SU-DHL-6 (cell line): ENCODE results near the gene MCHR2.

Source experiments
- H2AFZ ChIP-seq: fragments of 200-600 bp; sonication (generic); 2 replicates; pipeline ENCODE4 v1.6.1; 2014; ENCODE audit warnings: low read depth, mild to moderate bottlenecking, moderate library complexity, mixed read lengths, antibody characterized with exemption, low read length; ENCODE audit not compliant: severe bottlenecking
- H3F3A ChIP-seq: fragments of 200-600 bp; shearing (Covaris generic); 2 replicates; pipeline ENCODE4 v1.6.0; 2016; ENCODE audit warnings: antibody characterized with exemption, mild to moderate bottlenecking; ENCODE audit not compliant: insufficient read depth
- H3K27ac ChIP-seq: fragments of 200-600 bp; sonication (generic); 2 replicates; pipeline ENCODE4 v1.5.1; 2016; ENCODE audit warnings: low read depth, mild to moderate bottlenecking, low read length, moderate library complexity, mixed read lengths
- H3K27me3 ChIP-seq: fragments of 200-600 bp; sonication (generic), shearing (Covaris generic); 2 replicates; pipeline ENCODE4 v1.6.0; 2014; ENCODE audit warnings: mild to moderate bottlenecking, low read length
- H3K36me3 ChIP-seq: fragments of 200-600 bp; sonication (generic); 2 replicates; pipeline ENCODE4 v1.6.1; 2014; ENCODE audit warnings: mild to moderate bottlenecking, low read length, mixed read lengths
- H3K4me2 ChIP-seq: fragments of 300-600, 200-600 bp; shearing (Covaris generic), sonication (generic); 2 replicates; pipeline ENCODE4 v1.6.0; 2014; ENCODE audit warnings: low read length, low read depth, mild to moderate bottlenecking; ENCODE audit not compliant: poor library complexity, severe bottlenecking
- H3K4me3 ChIP-seq: fragments of 200-600 bp; sonication (generic); 2 replicates; pipeline ENCODE4 v1.5.1; 2014; ENCODE audit warnings: antibody characterized with exemption, low read length, mild to moderate bottlenecking, mixed read lengths; ENCODE audit not compliant: insufficient read depth, poor library complexity, severe bottlenecking
- H3K79me2 ChIP-seq: fragments of 200-600 bp; sonication (generic); 2 replicates; pipeline ENCODE4 v1.6.1; 2014; ENCODE audit warnings: mild to moderate bottlenecking, low read length, moderate library complexity; ENCODE audit not compliant: insufficient read depth
- H3K9ac ChIP-seq: fragments of 200-600 bp; sonication (generic); 2 replicates; pipeline ENCODE4 v1.7.0; 2014; ENCODE audit warnings: mild to moderate bottlenecking, low read length
- H3K9me2 ChIP-seq: fragments of 200-600 bp; sonication (generic); replicated peaks from 2 replicates; pipeline ENCODE4 v1.6.1; 2014; ENCODE audit warnings: low read length; ENCODE audit not compliant: insufficient read depth
- H3K9me3 ChIP-seq: fragments of 200-600 bp; sonication (generic); 2 replicates; pipeline ENCODE4 v1.6.1; 2014; ENCODE audit warnings: low read length, mixed read lengths; ENCODE audit not compliant: insufficient read depth
- H4K20me1 ChIP-seq: fragments of 200-600 bp; sonication (generic); 2 replicates; pipeline ENCODE4 v1.6.1; 2014; ENCODE audit warnings: low read depth, mild to moderate bottlenecking, antibody characterized with exemption, low read length, moderate library complexity, mixed read lengths
- EZH2phosphoT487 ChIP-seq: fragments of 200-600 bp; sonication (generic), shearing (Covaris generic); conservative IDR thresholded peaks from 2 replicates; pipeline ENCODE4 v1.6.1; 2018; ENCODE audit warnings: mild to moderate bottlenecking, antibody characterized with exemption, low read length, moderate library complexity, mixed read lengths
- TF ChIP-seq, protein P1 (sequence below): fragments of 200-600 bp; sonication (generic); IDR thresholded peaks from one replicate; pipeline ENCODE4 v1.5.1; 2017; ENCODE audit warnings: antibody characterized with exemption, mild to moderate bottlenecking, low read length, moderate library complexity; ENCODE audit not compliant: insufficient read depth, poor library complexity, severe bottlenecking

Gene MCHR2

DNA sequence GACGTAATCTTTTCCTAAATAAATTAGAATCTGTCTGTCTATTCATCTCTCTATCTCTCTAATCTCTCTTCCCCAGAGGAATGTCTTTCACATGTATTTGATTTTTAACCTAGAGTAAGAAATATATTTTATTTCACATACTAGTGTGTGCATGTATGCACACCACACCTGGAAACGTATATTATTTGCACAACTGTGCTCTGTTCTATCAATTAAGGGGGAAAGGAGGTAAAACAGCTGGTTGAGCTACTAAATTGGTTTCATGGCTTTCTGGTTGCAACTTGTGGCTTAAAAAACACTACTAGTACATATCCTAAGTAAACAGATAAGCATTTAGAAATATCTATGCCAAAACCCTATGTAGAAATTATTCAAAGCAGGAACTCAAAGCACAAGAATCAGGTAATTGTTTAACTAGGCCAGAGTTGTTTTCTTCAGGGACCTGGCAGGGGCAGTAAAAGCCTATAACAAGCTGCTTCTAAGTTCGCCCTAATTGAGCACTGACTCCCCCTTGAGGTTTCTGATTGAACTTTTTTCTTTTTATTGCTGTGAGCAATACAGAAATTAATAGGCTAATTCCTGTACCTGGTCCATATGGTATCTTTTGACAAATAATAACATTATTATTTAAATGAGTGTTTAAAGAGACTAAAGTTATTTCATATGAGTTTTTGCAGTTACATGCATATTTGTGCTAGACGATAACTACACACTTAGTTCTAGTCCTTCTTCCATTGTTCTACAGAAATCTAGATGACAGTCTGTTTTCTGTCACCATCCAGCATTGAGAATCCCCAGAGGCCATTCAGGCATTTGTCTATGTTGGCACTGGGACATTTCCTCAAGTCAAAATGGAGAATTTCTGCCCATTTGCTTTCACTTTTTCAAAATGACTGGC lies 88.6 kb downstream of the MCHR2 start:
- Histone ChIP-seq H2AFZ (no peak overlapping the region), H3K4me3 (no peak overlapping the region), H3K9ac (no peak overlapping the region)

DNA sequence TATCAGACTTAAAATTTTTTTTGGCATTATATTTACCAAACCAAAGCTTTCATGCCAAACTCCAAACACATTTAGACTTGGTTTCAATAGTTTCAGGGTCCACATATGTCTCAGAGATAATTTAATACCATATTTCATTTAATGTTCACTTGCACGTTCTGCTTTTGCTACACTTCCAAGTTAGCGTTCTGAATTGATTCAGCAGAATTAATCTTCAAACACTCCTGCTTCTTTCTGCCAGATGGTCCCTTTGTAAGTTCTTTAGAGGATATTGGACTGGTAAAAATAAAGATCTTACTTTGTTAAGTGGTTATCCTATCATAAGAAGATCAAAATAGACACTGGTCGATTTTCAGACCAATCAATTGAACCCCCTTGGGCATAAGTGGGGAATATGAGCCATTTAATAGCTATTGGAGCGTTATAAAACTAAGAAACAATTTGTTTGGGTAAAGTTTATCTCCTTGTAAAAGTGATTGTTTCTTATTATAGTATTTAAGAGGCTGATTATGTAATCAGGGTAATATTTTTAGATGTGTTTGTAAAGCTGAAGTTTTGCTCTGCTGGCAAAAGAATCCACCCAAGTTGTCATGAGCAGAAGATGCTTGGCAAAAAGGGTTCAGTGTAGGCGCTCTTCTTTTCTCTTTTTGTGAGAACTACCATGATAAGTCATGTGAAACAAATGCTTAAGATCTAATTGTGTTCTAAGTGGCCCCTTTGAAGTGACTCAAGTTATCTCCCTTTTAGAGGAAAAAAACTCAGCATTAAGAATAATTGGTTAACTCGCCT lies 92.2 kb downstream of the MCHR2 start:
- no peaks in the 10 kb centered on the region for H3K9me2 ChIP-seq
- H4K20me1 ChIP-seq = no peaks in the 10 kb centered on the region
- no peaks in the 10 kb centered on the region for H3K27me3 ChIP-seq
- H3K79me2 ChIP-seq = no peaks in the 10 kb centered on the region
- TF ChIP-seq EZH2phosphoT487 = no peak
- TF ChIP-seq, protein P1, sequence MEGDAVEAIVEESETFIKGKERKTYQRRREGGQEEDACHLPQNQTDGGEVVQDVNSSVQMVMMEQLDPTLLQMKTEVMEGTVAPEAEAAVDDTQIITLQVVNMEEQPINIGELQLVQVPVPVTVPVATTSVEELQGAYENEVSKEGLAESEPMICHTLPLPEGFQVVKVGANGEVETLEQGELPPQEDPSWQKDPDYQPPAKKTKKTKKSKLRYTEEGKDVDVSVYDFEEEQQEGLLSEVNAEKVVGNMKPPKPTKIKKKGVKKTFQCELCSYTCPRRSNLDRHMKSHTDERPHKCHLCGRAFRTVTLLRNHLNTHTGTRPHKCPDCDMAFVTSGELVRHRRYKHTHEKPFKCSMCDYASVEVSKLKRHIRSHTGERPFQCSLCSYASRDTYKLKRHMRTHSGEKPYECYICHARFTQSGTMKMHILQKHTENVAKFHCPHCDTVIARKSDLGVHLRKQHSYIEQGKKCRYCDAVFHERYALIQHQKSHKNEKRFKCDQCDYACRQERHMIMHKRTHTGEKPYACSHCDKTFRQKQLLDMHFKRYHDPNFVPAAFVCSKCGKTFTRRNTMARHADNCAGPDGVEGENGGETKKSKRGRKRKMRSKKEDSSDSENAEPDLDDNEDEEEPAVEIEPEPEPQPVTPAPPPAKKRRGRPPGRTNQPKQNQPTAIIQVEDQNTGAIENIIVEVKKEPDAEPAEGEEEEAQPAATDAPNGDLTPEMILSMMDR = no peak
- no peak overlapping the region for H3K4me3 ChIP-seq
- H3K9ac ChIP-seq = no peak overlapping the region
- H3K4me2 ChIP-seq = no peak overlapping the region
- H3F3A ChIP-seq = no peaks in the 10 kb centered on the region
- H2AFZ ChIP-seq = no peak overlapping the region
- H3K9me3 ChIP-seq = no peaks in the 10 kb centered on the region
- H3K27ac ChIP-seq = no peak overlapping the region
- no peaks in the 10 kb centered on the region for H3K36me3 ChIP-seq

More for the DNA sequence above, 88.6 kb downstream of the MCHR2 start:
- H4K20me1 ChIP-seq = no peaks in the 10 kb centered on the region
- no peaks in the 10 kb centered on the region for H3K27me3 ChIP-seq
- H3K9me3 ChIP-seq = no peaks in the 10 kb centered on the region
- H3K36me3 ChIP-seq = no peaks in the 10 kb centered on the region
- H3F3A ChIP-seq = no peaks in the 10 kb centered on the region
- no peak for TF ChIP-seq EZH2phosphoT487
- TF ChIP-seq, protein P1 = peak; percentile 55
- H3K79me2 ChIP-seq = no peaks in the 10 kb centered on the region
- H3K4me2 ChIP-seq = no peak overlapping the region
- H3K9me2 ChIP-seq = no peaks in the 10 kb centered on the region; the same call in 1 of the 2 replicates
- H3K27ac ChIP-seq = no peak overlapping the region

DNA sequence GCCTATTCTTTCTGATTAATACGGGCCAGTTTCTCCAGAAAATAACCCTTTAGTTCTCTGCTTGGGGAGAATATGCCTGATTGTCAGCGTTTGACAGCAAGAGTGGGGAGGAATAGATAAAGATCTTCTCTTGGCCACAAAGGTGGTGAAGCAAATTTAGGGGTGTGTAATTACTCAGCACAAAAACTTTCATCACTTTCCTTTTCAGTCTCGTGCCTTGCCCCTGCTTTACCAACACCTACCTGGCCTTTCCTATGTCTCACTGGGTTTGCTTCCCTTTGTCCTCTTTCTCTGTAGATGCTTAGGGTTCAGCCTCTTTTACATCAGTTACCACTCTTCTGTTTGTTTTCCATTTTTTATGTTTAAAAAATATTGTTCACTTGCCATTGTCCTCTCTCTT lies 99.2 kb downstream of the MCHR2 start:
- H3K79me2 ChIP-seq = no peaks in the 10 kb centered on the region
- H4K20me1 ChIP-seq = no peaks in the 10 kb centered on the region
- H3K36me3 ChIP-seq = no peaks in the 10 kb centered on the region
- no peak overlapping the region for H3K27ac ChIP-seq
- no peaks in the 10 kb centered on the region for H3K27me3 ChIP-seq
- no peaks in the 10 kb centered on the region for H3K9me2 ChIP-seq
- H2AFZ ChIP-seq = no peak overlapping the region
- H3F3A ChIP-seq = no peaks in the 10 kb centered on the region
- H3K4me3 ChIP-seq = no peak overlapping the region
- TF ChIP-seq, protein P1 = no peak
- no peak for TF ChIP-seq EZH2phosphoT487
- no peak overlapping the region for H3K9ac ChIP-seq
- no peaks in the 10 kb centered on the region for H3K9me3 ChIP-seq
- no peak overlapping the region for H3K4me2 ChIP-seq
